DMS53 treated with DMSO at 0.1 percent for 48 hours (cell line): ENCODE measurements around the gene ALKBH5.

Experiments
- DNase-seq: peaks from one replicate; lab custom pipeline; 2025; ENCODE audit not compliant: unreplicated experiment; lab: John Stamatoyannopoulos, UW

The ALKBH5 gene

DNA sequence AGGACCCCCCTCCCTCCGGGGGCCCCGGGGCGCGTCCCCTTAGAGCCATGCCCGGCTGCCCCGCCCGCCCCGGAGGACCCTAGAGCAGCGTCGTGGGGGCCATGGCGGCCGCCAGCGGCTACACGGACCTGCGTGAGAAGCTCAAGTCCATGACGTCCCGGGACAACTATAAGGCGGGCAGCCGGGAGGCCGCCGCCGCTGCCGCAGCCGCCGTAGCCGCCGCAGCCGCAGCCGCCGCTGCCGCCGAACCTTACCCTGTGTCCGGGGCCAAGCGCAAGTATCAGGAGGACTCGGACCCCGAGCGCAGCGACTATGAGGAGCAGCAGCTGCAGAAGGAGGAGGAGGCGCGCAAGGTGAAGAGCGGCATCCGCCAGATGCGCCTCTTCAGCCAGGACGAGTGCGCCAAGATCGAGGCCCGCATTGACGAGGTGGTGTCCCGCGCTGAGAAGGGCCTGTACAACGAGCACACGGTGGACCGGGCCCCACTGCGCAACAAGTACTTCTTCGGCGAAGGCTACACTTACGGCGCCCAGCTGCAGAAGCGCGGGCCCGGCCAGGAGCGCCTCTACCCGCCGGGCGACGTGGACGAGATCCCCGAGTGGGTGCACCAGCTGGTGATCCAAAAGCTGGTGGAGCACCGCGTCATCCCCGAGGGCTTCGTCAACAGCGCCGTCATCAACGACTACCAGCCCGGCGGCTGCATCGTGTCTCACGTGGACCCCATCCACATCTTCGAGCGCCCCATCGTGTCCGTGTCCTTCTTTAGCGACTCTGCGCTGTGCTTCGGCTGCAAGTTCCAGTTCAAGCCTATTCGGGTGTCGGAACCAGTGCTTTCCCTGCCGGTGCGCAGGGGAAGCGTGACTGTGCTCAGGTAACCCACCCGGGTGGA is 759 bp downstream of the ALKBH5 start:
- DNase-seq: peak; percentile 1

DNA sequence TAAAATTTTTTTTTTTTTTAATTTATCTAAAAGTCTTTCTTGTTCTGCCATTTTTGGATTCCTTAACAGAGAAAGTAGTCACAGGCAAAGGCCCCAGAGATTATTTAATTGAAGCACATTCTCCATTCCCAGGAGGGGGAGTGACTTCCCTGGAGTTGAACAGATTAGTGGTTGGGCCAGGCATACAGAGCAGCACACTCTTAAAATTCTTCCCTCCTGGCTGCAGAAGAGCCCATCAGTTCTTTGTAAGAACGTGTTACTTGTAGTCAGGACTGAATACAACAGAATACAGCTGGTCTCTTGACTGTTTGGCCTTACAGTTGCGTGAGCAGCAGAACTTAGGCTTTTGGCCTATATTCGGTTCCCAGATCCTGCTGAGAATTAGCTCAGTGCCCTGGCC is 1.8 kb downstream of the ALKBH5 start:
- DNase-seq: no peak

DNA sequence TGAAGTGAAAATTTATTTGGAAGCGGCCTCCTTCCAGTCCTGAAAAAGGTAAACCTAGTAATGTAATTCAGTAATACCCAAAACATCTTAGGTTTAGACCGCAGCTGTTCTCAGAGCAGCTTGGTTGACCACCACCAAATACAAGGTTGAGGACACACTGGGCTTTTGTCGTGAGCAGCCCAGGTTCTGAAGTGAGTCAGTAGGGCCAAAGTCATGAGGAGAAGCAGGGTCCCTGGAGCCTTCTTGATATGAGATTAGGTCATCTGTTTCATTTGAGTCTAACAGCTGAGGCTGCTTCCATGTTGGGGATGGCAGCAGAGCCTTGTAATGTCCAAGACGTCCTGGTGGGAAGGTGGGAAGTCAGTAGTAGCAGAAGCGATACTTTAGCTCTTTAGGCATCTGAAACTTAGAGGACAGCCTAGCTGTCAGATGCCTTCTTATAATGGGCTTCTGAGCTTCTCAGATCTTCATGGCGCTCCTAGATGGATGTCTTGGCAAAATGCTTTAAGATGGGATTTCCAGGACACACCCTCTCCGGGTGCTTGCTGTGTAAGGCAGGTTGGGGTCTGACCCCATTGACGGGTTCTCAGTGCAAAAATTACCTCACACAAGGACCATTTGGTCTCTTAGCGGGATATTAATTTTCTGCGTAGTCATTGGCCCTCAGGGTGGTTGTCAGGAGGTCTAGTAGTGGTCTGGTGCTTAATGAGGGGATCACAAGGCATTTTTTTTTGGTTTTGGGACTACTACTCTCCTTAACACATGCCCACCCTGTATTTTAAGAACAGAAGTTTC is 2.4 kb downstream of the ALKBH5 start:
- DNase-seq: no peak

DNA sequence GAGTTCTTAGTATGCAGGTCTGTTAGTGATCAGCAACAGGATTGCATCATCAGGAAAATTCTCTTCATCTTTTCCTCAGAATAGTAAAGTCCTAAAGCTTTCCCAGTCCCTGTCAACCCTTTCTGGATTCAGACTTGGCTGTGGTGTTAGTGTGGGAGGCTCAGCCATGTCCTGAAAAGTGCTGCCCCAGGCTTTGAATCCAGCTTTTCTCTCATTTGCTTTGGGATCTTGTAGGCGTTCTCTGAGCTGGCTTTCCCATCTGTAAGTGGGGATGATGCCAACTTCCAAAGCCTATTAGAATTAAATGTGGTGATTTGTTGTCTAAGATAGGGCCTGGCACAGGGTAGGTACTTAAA is 3.0 kb downstream of the ALKBH5 start:
- DNase-seq: no peak

DNA sequence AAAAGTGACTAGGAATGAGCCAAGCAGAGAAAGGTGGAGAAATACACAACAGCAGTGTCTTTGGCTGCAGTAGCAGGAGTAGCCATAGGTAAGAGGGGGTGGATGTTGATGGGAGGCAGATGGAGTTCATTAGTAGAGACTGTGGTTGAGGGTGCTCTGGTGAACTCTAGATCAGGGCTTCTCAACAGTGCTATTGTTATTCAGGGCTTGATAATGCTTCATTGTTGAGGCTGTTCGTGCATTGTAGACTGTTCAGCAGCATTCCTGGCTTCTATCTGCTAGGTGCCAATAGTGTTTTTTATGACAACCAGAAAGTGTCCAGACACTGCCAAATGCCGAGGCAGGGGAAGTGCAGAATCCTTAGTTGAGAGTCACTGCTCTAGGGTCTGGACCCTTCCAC is 3.6 kb downstream of the ALKBH5 start:
- no peak for DNase-seq

DNA sequence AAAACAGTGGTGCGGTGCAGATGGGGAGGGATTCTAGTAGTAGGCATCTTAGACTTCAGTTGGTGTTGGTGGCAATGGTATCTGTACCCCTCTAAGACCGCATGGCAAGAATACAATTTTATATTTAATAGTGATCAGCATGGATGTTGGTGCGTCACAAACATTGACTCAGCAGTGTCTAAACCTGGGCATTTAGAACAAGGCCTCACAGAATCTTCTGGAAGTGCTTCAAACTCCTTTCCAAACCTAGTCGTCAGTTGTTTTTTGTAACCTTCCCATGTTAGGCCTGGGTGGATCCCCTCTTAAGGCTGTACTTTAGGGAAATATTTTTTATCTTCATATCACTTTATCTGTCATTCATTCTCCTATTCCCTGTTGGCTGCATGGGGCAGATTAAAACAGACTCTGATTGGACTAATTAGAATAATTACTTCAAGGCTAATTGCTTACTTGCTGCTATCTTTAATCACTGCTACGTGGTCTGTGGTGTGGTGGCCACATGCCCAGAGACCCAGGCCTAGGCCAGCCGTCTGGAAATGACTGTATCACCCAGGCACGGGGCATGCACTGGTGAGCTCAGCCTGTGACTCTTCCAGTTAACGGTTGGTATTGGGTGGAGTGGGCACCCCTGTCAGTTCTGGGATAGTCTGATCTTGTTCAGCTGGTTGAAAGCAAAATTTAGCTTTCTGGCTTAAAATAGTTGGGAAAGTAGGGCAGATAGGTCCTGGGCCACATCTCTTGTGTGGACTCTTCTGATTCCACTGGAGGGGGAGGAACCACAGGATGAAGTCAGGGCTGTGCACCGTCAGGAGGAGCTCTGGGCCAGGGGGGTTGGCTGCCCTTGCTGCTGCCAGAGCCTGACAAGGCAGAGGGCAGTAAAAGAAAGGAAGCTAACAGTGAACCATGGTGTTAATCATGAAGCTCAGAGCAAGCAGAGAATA is 4.5 kb downstream of the ALKBH5 start:
- no peak for DNase-seq

DNA sequence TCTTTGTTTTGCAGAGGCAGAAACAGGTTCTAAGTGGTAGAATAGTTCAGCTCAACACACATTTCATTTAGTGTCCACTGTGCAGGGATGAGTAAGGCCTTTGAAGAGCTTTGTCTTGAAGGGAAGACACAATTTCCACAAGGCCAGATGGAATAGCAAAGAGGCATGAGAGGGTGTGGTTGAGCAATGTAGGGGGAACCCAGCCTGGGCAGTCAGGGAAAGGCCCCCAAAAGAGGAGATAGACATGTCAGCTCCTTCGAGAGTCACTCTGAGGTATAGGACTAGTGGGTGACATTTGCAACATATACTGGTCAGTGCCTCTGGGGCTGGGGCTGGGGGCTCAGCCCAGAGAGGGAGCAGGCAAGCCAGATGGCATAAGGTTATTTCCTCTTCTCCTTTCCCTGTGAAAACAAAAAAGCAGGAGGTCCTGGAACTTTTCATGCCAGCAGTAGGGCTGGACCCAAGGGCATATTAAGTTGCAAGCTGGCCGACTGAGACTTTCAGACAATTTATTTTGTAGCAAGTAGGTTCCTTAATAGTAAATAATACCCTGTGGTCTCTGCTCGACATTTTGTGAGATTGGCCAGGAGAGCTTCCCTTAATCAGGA is 7.1 kb downstream of the ALKBH5 start:
- no peak for DNase-seq

DNA sequence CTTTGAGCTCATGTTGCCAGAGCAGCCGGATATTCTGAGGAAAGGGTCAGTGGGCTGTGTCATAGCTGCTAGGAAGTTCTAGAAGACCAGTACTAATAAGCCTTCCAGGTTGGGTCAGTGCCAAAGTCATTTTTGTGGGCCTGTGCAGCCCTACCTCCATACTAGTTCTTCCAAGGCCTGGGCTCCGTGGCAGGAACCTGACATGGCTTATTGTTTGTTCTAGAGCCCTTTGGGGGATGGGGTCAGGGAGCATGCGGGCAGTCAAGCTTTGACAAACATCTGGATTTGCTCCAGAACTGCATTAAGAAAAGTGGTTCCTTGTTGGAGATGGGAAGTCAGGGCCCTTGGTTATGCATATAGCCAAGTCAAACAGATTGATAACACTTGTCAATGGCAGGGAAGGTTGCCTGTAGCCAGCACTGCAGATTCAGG is 7.6 kb downstream of the ALKBH5 start:
- DNase-seq: no peak

DNA sequence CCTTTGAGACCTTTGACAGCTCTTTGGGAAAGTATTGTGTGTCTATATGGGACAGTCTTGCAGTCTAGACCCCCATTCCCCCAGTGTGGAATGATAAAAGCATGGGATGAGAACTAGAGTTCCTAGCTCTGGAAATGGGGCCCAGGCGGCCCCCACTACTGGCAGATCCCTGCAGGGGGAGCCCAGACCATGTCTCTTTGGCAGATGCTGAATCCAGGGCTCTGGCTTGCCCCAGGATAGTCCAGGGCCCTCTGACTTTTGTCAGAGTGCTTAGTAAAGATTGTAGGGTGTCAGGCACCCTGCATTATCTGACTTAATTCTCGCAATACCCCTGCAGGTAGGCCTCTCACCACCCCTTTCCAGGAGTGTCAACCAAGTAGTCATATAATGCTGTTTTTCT is 8.3 kb downstream of the ALKBH5 start:
- no peak for DNase-seq

DNA sequence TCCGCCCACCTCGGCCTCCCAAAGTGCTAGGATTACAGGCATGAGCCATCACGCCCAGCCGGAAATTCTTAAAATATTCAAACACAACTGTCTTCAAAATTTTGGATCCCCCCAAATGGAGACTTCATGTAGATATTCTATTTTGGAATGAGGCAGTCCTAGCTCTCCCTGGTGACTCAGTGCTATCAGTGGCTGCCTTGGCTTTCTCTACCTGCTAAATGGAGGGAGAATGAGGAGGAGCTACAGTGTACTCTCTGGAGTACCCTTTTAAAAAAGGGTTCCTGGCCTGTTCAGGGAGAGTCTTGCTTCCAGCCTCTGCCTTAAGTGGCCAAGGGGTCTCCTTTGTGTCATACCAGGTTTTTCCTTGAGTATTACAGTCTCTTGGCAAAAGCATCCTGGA is 10.8 kb downstream of the ALKBH5 start:
- DNase-seq: no peak

DNA sequence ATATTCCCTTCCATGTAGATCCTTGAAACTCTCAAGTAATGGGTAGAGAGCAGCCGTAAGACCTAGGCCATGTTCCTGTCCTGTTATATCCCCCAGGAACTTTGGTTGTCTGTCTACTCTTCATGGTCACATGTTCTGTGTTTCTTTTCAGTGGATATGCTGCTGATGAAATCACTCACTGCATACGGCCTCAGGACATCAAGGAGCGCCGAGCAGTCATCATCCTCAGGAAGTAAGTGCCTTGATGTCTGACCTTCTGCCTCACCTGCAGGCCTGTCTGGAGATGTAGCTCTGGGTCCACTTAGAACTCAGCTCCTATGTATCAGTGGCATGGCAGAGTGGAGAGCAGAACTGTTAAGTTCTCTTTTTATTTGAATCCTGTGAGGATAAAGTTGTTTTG is 11.2 kb downstream of the ALKBH5 start:
- no peak for DNase-seq

DNA sequence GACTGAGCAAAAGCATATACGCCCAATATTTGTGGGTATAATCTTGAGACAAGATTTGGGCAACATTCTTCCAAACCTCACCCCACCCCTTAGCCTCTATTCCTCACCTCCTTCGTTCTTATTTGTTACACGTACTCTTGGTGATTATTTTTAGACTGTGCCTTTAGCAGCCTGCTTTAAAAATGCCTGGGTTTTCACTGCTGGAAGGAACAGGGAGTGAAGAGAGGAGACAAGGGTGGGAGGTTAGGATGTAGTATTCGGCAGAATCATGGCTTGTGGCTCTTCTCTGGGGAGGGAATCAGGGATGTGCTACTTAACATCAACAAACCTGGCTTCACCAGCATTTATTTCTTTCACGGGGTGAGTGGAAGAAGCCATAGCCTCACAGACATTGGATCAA is 11.6 kb downstream of the ALKBH5 start:
- no peak for DNase-seq

DNA sequence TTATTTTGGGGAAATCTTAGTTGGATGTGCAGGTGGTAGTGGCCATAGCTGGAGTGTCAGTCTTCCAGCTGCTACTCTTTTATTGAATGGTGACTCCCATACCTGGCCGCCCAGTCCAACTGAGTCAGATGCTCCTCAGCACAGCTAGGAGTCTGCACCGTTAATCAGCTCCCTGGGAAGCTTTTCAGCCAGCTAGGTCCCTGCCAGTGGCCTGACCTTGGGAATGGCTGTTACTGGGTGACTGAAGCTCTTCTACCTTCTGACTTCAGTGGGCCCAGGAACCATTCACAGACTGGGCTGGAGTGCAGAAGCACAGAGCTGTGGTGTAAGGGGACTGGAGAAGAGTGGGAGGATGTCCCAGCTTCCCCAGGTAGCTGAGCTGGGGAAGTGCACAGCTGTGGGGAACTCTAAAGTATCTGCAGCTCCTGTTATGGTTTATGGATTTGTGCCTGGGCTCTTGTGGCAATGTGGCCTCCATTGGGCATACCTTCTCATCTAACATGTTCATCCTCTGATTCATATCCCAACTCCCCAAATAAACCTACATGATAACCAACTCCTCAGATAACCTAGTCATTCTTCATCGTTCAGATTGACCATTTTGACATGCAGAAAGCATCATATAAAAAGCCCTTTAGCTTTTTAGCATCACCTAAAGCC is 14.0 kb downstream of the ALKBH5 start:
- DNase-seq: no peak

DNA sequence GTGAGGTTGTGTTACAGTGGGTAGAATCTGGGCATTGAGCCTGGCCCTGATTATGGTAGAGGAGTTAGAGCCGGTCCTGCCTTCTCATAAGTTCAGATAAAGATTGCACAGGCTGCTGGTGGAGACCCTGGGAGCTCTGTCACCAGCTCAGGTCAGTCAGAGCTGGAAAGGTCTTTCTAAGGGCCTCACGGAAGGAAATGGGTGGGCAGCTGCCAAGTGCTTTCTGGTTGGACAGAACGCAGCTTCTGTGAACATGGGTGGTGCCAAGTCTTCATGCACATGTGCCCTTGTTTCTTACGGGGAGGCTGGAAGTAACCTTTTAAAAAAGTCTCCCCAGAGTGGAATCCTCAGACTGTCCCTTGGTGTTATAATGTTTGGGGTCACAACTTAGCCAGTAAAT is 14.9 kb downstream of the ALKBH5 start:
- no peak for DNase-seq

DNA sequence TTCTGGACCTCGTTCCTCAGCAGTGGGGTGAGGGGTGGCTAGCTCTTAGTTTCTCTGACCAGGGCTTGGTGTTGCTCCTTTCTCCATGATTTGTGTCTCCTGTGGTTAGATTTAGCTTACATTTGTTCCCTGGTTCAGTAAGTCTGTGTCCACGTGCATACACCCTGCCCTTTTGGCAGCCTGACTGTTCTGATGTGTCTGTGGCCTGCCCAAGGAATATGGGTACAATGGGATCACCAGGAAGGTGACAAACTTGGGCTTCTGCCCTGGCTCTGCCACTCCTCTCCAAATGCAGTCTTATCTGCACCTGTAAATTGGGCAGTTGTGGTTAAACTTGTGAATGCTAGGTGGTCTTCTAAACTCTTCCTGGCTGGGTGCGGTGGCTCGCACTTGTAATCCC is 17.5 kb downstream of the ALKBH5 start:
- no peak for DNase-seq

DNA sequence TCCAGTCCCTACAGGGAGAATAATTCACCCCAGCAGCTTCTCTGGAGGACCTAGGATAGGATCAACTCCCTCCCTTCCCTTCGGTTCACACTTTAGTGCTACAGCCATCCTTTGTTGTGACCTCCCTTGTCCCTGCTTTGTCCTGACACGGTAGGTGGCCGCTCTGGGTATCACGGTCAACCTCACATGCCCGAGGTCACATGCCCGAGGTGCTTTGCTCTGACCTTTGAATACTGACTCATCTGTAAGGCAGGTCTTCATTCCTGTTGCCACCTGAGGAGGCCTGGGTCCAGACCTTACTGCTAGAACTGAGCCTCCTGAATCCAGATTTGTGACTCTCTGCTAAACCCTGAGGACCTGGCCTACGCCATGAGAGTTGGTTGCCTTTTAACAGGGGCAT is 19.7 kb downstream of the ALKBH5 start:
- no peak for DNase-seq

DNA sequence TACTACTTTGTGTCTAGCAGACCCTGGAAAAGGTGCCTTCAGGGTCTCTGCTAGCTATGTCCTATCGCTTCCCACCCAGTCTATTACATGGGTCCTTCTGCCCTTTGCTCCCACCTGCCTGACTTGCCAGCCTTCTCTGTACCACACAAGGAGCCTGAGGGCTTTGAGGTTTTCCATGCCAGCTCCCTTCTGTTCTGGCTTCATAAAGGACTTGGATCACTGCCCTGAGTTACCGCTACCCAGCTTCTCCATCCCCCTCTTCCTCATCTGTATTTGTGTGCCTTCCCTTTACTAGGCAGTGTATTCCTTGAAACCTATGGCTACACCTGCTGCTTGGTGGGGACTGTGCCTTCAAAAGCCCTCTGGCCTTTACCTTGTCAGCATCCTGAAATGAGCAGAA is 22.2 kb downstream of the ALKBH5 start:
- no peak for DNase-seq

DNA sequence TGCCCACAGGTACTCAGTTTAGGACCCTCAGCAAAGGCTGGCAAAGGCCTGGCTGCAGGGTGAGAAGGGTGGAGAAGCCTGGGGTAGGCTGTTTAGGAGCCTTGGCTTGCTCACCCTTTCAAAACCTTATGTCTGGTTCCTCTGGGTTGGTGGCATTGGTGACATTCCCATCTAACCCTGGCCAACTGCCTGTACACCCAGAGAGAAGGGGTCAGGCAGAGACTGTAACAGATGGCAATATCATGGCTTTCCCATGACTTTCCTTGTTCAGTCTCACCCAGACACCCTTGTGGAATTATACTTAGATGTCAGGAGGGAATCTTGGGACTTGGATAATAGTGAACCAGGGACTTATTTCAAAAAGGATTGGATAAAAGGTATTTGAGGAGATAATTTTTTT is 23.3 kb downstream of the ALKBH5 start:
- no peak for DNase-seq

DNA sequence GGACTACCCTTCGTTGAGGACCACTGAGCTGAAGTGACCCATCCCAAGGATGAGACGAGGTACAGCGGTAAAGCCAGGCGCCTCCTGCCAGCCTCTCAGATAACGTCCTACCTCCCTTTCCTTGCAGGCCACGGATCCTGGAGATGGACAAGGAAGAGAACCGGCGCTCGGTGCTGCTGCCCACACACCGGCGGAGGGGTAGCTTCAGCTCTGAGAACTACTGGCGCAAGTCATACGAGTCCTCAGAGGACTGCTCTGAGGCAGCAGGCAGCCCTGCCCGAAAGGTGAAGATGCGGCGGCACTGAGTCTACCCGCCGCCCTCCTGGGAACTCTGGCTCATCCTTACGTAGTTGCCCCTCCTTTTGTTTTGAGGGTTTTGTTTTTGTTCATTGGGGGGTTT is 24.5 kb downstream of the ALKBH5 start:
- DNase-seq: no peak

DNA sequence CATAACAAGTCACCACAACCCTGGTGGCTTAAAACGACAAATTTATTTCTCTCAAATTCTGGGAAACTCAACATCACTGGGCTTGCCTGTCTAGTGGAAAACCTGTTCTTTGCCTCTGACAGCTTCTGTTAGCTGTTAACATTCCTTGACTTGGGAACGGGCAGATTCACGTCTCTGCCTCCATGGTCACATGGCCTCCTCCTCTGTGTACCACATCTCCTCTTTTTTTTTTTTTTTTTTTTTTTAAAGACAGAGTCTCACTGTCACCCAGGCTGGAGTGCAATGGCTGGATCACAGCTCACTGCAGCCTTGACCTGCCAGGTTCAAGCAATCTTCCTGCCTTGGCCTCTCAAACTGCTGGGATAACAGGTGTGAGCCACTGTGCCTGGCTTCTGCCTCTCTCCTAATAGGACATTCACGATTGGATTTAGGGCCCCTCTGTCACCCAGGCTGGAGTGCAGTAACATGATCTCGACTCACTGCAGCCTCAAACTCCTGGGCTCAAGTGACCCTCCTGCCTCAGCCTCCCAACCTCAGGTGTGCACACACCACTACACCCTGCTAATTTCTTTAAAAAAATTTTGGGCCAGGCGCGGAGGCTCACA is 30.1 kb downstream of the ALKBH5 start:
- DNase-seq: no peak
